GM19397 (cell line): ENCODE data around the gene SLC25A26.

Source experiments
- ATAC-seq: cut with Tn5 transposase; IDR thresholded peaks from one replicate; pipeline ENCODE4 v1.9.1; 2021; ENCODE audit warnings: mild to moderate bottlenecking, moderate library complexity; ENCODE audit not compliant: unreplicated experiment

The SLC25A26 gene

GRCh38 chr3:66394019-66394752, 173.4 kb downstream of the SLC25A26 start:
- ATAC-seq: peak; percentile 87

- no peak for ATAC-seq
Observed at GRCh38 chr3:66394753-66395249, 174.0 kb downstream of the SLC25A26 start.

GRCh38 chr3:66395635-66396034, 174.8 kb downstream of the SLC25A26 start:
- no peak for ATAC-seq

GRCh38 chr3:66396161-66396760, 175.5 kb downstream of the SLC25A26 start:
- no peak for ATAC-seq

GRCh38 chr3:66396888-66397287, 176.1 kb downstream of the SLC25A26 start:
- ATAC-seq: no peak

- ATAC-seq: no peak
Observed at GRCh38 chr3:66397745-66398144, 176.9 kb downstream of the SLC25A26 start.

GRCh38 chr3:66398228-66399025, 177.6 kb downstream of the SLC25A26 start:
- no peak for ATAC-seq

DNA sequence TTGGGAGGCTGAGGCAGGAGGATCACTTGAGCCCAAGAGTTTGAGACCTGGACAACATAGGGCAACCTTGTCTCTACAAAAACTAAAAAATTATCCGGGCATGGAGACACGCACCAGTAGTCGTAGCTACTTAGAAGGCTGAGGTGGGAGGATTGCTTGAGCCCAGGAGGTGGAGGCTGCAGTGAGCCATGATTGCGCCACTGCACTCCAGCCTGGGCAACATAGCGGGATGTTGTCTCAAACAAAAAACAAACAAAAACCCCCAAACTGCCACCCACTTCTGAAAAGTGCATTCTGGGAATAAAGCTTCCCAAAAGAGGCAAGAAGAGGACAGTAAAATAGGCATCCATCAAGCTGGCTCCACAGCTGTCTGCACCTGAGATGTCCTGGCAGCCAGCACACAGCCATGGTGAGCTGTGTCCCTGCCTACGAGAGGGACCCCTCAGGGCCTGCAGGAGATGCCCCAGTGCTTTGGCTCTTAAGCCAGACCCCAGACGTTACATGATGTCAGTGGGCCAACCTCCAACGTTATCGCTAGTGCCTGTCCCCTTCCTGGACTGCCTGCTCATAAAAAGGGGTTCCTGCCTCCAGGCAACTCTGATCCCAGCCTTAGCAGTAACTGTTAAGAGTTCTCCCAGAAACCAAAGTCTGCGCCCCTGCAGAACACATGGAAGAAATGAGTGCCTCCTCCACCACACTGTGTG, 178.9 kb downstream of the SLC25A26 start:
- ATAC-seq: no peak

DNA sequence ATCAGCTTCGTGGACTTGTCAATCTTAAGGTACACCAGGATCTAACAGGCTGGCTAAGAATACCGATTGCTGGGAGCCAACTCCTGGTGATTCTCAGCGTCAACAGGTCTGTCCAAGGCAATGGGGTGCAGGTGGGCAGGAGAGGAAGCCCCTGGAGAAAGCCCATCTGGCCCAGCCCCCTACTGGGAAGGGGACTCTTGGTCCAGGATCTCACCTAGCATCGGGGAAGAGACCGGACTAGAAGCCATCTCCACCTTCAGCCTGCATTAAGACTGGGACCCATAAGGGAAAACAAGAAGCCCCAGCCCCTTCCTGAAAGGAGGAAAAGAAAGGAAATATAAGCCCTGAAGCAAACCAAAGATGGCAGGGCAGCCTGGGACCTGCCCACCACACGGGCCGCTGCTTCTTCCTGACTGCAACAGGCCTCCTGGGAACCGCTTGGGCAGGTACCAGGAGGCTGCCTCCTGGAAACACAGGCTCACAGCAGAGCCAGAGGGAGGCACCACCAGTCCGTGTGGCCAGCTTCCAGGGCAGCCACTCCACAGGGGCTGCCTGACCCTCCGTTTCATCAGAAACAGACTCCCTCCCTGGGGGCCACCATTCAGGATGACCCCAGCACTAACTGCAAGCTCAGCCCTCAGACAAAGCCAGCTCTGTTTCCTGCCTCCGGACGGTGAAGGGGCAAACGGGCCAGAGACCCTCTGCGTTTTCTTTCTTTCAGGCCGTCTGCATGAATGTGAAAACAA, 179.8 kb downstream of the SLC25A26 start:
- ATAC-seq: no peak

DNA sequence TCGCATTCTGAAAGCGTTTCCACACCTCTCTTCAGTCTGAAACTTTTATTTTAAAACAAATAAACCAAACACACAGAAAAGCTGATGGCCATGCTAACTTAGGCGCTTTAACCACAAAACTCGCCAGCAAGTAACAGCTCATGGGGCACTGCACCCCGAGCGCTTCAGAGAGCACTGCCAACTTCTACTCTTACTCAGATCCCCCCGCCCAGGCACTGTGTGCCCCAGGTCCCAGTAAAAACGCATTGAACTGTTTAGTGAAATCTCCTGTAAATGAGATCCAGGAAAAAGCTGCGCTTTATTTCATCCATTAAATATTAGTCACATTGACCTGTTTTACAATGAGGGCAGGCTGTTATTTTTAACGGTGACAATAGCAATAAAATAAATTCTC, 180.4 kb downstream of the SLC25A26 start:
- ATAC-seq: no peak

- ATAC-seq: no peak
Observed at GRCh38 chr3:66401675-66402491, 181.1 kb downstream of the SLC25A26 start.

- ATAC-seq: no peak
Observed at GRCh38 chr3:66402596-66403290, 181.9 kb downstream of the SLC25A26 start.

GRCh38 chr3:66403323-66403990, 182.7 kb downstream of the SLC25A26 start:
- no peak for ATAC-seq

DNA sequence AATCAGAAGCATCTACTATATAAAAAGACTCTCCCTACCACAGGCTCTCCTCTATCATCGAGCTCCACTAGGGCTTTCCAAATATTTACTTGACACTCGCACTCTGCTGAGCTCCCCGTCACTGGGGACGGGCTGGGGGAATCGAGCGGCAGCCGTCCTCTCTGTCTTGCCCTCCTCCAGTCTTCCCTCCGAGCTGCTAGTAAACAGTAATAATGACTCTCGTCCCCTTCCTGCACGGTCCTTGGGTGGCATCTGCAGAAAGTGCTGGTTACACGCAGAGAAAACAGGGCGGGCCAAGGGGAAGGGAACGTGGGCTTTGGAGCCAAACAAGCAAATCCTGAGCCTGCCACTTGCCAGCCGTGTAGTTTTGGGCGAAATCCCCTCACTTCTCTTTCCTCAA, 183.4 kb downstream of the SLC25A26 start:
- no peak for ATAC-seq

DNA sequence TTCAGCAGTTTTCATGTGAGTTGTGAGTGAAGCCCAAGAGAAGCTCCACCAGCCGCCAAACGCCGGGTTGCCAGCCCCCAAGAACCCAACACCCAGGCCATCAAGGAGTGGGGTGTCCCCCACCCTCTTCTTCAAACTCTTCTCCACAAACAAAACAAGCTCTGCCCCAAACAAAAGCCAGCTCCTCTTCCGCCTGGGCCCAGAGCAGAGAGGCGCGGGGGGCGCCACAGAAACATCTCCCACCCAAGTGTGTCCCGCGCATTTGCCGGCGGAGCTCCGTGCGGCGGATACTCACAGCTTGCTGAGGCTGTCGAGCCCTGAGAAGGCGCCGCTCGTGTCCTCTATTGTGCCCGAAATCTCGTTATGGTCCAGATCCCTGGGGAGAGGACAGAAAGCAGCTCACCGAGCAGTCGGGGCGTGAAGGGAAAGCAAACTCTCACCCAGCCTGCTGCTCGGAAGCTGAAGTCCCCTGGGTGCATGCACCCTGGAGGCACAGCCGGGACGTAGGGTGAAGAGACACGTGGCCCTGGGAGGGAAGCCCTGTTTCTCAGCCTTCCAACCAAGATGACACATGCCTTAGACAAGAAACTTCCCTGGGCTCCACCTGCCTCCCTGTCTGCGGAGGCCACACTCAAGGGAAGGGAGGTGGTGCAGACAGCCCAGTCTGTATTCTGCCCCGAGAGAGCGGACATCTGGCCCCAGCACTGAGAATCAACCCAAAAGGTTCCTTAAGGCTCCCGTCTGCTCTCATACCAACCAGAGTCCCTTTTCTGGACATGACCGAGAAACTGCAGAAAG, 184.3 kb downstream of the SLC25A26 start:
- ATAC-seq: no peak

DNA sequence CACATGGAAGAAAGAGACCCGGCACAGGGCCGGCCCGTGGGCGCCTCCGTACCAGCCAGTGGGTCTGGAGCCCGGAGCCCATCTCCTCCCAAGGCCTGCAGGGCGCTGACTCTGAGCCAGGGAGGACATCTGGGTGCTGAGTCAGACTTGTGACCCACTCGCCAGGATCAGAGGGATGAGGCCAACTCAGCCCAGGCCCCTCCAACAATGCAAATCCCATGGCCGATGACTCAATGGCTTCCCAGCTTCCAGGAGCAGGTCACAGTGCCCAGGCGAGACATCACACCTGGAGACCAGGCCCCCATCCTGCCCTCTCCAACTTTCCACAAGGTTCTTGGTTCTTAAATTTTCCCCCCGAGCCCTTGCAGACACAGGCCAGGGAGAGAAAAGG, 184.9 kb downstream of the SLC25A26 start:
- no peak for ATAC-seq

GRCh38 chr3:66406163-66406562, 185.4 kb downstream of the SLC25A26 start:
- ATAC-seq: no peak
